Measurements from ENCODE around the gene MCC.

DNA sequence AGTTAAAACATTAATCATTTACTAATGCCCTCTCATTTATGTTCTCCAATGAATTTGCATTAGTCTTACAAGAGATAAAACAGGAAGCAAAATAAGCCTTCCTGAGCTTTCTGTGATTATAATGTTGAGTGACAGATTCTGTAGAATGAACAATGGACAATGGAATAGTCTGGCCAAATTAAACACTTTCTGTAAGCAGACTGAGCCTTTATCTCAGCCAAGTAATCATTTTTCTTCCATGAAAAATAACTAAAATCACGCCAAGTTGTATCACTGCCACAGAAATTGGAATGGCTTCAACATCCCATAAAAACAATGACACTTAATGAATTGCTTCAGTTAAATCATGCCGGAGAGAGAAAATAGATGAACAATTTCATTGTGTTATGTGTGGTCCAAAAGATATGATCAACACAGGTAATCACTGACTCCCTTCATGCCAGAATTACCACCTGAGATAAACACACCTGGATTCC lies 116.5 kb downstream of the MCC start:
- TF ChIP-seq, protein P1, sequence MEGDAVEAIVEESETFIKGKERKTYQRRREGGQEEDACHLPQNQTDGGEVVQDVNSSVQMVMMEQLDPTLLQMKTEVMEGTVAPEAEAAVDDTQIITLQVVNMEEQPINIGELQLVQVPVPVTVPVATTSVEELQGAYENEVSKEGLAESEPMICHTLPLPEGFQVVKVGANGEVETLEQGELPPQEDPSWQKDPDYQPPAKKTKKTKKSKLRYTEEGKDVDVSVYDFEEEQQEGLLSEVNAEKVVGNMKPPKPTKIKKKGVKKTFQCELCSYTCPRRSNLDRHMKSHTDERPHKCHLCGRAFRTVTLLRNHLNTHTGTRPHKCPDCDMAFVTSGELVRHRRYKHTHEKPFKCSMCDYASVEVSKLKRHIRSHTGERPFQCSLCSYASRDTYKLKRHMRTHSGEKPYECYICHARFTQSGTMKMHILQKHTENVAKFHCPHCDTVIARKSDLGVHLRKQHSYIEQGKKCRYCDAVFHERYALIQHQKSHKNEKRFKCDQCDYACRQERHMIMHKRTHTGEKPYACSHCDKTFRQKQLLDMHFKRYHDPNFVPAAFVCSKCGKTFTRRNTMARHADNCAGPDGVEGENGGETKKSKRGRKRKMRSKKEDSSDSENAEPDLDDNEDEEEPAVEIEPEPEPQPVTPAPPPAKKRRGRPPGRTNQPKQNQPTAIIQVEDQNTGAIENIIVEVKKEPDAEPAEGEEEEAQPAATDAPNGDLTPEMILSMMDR (IDR thresholded peaks at IDR 0.05) = no peak
- no peak for TF ChIP-seq RELA (CRISPR knock-in tag; IDR thresholded peaks at IDR 0.05; ENCODE audit: borderline replicate concordance)
- TF ChIP-seq, protein P2, sequence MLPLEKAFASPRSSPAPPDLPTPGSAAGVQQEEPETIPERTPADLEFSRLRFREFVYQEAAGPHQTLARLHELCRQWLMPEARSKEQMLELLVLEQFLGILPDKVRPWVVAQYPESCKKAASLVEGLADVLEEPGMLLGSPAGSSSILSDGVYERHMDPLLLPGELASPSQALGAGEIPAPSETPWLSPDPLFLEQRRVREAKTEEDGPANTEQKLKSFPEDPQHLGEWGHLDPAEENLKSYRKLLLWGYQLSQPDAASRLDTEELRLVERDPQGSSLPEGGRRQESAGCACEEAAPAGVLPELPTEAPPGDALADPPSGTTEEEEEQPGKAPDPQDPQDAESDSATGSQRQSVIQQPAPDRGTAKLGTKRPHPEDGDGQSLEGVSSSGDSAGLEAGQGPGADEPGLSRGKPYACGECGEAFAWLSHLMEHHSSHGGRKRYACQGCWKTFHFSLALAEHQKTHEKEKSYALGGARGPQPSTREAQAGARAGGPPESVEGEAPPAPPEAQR (CRISPR knock-in tag; IDR thresholded peaks at IDR 0.05) = no peak
- TF ChIP-seq, protein P3, sequence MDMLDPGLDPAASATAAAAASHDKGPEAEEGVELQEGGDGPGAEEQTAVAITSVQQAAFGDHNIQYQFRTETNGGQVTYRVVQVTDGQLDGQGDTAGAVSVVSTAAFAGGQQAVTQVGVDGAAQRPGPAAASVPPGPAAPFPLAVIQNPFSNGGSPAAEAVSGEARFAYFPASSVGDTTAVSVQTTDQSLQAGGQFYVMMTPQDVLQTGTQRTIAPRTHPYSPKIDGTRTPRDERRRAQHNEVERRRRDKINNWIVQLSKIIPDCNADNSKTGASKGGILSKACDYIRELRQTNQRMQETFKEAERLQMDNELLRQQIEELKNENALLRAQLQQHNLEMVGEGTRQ (CRISPR knock-in tag; IDR thresholded peaks at IDR 0.05) = no peak
